GM12891 (cell line): Measurements from ENCODE around the gene ABCA1.

Experiments used
- POLR2A ChIP-seq: IDR thresholded peaks from 2 replicates; pipeline ENCODE4 v1.6.1; 2011; ENCODE audit warnings: low read depth, low read length, control low read depth
- POLR2AphosphoS5 ChIP-seq: IDR thresholded peaks from 2 replicates; pipeline ENCODE4 v1.6.1; 2011; ENCODE audit warnings: low read depth, low read length, control low read depth
- POU2F2 ChIP-seq: IDR thresholded peaks from 2 replicates; pipeline ENCODE4 v1.6.1; 2011; ENCODE audit warnings: low read depth, mild to moderate bottlenecking, control low read depth, low read length, moderate library complexity
- SPI1 ChIP-seq: IDR thresholded peaks from 2 replicates; pipeline ENCODE4 v1.6.1; 2011; ENCODE audit warnings: low read depth, low read length, control low read depth

GRCh38 chr9:104931256-104931655 lies 3.3 kb upstream of the ABCA1 start:
- TF ChIP-seq POLR2A: no peak
- TF ChIP-seq POU2F2: no peak
- TF ChIP-seq SPI1: no peak
- no peak for TF ChIP-seq POLR2AphosphoS5
